Endothelial cell (in vitro differentiated cells): ENCODE results near the gene WASHC2C. TPM values are rescaled to one million over a fixed set of nuclear protein-coding genes. Genes with fewer than 3 reads are reported as not detected.
"Not testable (repeated sequence)": the region's sequence is repeated elsewhere in the genome, so short reads cannot be mapped to it uniquely, and the experiment has no call there.

Experiments
- DNase-seq: peaks from one replicate; pipeline ENCODE4 v3.0.0; 2021; ENCODE audit warnings: low spot score
- H3K27ac Mint-ChIP-seq: one replicate; pipeline ENCODE4 v1.8.0; 2021; ENCODE audit warnings: mixed read lengths, inconsistent platforms; ENCODE audit not compliant: unreplicated experiment
- H3K27me3 Mint-ChIP-seq: one replicate; pipeline ENCODE4 v1.8.0; 2021; ENCODE audit warnings: mild to moderate bottlenecking, moderate library complexity, mixed read lengths, inconsistent platforms; ENCODE audit not compliant: unreplicated experiment
- H3K36me3 Mint-ChIP-seq: one replicate; pipeline ENCODE4 v1.8.0; 2021; ENCODE audit warnings: mild to moderate bottlenecking, low read depth, mixed read lengths, inconsistent platforms; ENCODE audit not compliant: unreplicated experiment
- H3K4me1 Mint-ChIP-seq: one replicate; pipeline ENCODE4 v1.8.0; 2021; ENCODE audit warnings: mild to moderate bottlenecking, mixed read lengths, inconsistent platforms; ENCODE audit not compliant: unreplicated experiment
- H3K4me3 Mint-ChIP-seq: one replicate; pipeline ENCODE4 v1.8.0; 2021; ENCODE audit warnings: mild to moderate bottlenecking, mixed read lengths, inconsistent platforms; ENCODE audit not compliant: unreplicated experiment
- H3K9me3 Mint-ChIP-seq: one replicate; pipeline ENCODE4 v1.8.0; 2021; ENCODE audit warnings: mixed read lengths, inconsistent platforms; ENCODE audit not compliant: unreplicated experiment
- CTCF ChIP-seq: fragments of 200-600 bp; sonication (generic); IDR thresholded peaks from one replicate; pipeline ENCODE4 v1.5.0; 2021; ENCODE audit warnings: antibody characterized with exemption; ENCODE audit not compliant: unreplicated experiment
- total RNA-seq: library from RNA; stranded (reverse); fragmentation: NEBNext Ultra II Directional; extraction: Animal tissue kit (Norgen Biotek cat#: 25700); gene quantifications from one replicate; pipeline ENCODE4 v1.2.1, GENCODE V29; 2021; ENCODE audit not compliant: unreplicated experiment

The WASHC2C gene
- total RNA-seq, 1 donor from 2014 or later = 95.2 TPM

DNA sequence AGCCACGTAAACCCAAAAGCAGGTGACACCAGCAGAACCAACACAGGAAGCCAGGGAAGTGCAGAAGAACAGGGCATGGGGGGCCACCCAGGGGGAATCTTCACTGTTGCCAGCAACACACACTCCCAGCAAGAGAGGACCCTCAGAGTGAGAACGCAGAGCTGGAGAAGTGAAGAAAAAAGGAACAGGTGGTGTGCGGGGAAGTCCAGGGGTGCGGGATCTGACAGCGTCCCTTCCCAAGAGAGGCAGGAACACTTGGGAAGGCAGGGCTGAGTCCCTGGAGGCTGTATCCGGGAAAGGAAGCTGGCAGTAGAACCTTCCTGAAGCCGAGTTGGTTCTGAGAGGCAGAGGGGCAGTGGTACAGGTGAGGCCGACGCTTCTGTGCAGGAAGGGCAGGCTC is 92.5 kb downstream of the WASHC2C start:
- Mint-ChIP-seq H3K27me3 (peaks cover 12% of the 10 kb centered on the region), H3K27ac (peak overlapping the region; percentile 11), H3K36me3 (peaks cover 12% of the 10 kb centered on the region), H3K9me3 (peaks cover 4% of the 10 kb centered on the region), H3K4me1 (peaks cover 4% of the 10 kb centered on the region), H3K4me3 (no peak overlapping the region)
- no peak for DNase-seq
- no peak for TF ChIP-seq CTCF

DNA sequence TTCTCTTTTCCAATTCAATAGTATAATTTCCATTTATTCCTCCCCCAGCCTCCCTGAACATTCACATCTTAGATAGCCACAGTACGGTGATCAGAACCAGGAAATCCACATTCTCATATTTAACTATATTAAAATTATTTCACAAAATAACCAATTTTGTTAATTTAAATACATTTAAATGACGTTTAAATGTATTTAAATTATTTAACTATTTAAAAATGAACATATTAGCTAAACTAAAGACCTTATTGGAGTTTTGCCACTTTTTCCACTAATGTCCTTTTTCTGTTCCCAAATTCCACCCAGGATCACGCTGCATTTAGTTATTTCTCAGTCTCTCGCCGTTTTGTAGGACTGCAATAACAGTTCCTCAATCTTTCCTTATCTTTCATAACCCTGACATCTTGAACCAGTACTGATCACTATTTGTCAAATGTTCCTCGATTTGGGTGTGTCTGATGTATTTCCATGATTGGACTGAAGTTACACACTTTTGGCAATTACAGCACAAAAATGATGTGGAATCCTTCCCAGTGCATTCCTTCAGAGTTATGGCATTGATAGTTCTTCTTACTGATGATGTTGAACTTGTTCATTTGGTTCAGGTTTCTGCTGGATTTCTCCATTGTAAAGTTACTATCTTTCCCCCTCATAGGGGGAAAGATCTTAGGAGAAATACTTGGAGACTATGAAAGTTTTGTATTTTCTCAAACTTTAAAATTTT is 93.2 kb downstream of the WASHC2C start:
- H3K4me1 Mint-ChIP-seq, H3K4me3 Mint-ChIP-seq, H3K27ac Mint-ChIP-seq, H3K9me3 Mint-ChIP-seq, DNase-seq: not testable (repeated sequence)
- H3K36me3 Mint-ChIP-seq = peaks cover 12% of the 10 kb centered on the region
- H3K27me3 Mint-ChIP-seq = peaks cover 12% of the 10 kb centered on the region

DNA sequence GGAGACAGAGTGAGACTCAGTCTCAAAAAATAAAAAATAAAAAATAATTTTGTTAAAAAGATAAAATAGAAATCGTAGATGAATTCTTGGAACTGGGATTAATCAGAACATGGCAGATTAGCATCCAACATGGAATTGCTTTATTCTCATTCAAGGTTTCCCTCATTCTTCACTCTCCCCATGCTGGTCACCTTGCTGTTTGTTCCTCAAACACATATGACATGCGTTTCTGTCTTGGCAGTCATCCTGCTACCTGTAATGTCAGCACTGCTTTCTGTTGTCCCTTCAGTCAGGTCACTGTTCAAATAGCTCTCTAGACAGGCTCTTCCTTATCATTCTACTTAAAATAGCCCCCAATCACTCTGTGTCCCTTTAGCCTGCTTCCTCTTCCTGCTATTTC is 95.9 kb downstream of the WASHC2C start:
- peaks cover 11% of the 10 kb centered on the region for H3K36me3 Mint-ChIP-seq
- H3K4me3 Mint-ChIP-seq, H3K27ac Mint-ChIP-seq, DNase-seq, H3K4me1 Mint-ChIP-seq, H3K9me3 Mint-ChIP-seq, H3K27me3 Mint-ChIP-seq: not testable (repeated sequence)

Other genes with a start within 250 kb of the WASHC2C start
- gene ZFAND4, start 54.5 kb upstream of the WASHC2C start, total RNA-seq = 11.9 TPM
- gene AGAP4, start 120.2 kb downstream of the WASHC2C start, total RNA-seq = 30.4 TPM
- 57.9 TPM for gene TIMM23, start 245.2 kb downstream of the WASHC2C start, total RNA-seq